ENCODE measurements around the gene PRR16. TPM values are rescaled to one million over a fixed set of nuclear protein-coding genes. Genes with fewer than 3 reads are reported as not detected.

The PRR16 gene
- total and polyA plus RNA-seq, 2 donors, result 0.05 to 0.66 TPM

GRCh38 chr5:120678279-120678678, 214.2 kb downstream of the PRR16 start:
- H3K4me3 ChIP-seq (ENCODE audit: low read length in 2 of 2), result no peak overlapping the region
- no peaks in the 10 kb centered on the region for H3K27me3 ChIP-seq (ENCODE audit: control insufficient read depth in 2 of 2, insufficient read depth in 1 of 2, low read length in 1 of 2)
- no peaks in the 10 kb centered on the region for H3K9me3 ChIP-seq (ENCODE audit: control insufficient read depth in 2 of 2, insufficient read depth in 1 of 2, low read length in 1 of 2)
- no peak for DNase-seq (ENCODE audit: low read depth in 6 of 9, low spot score in 9 of 9)
- no peak overlapping the region for H3K27ac ChIP-seq (ENCODE audit: low read depth in 1 of 2, low read length in 1 of 2)
- H3K4me1 ChIP-seq (ENCODE audit: control insufficient read depth in 2 of 2, insufficient read depth in 2 of 2, low read length in 2 of 2), result no peaks in the 10 kb centered on the region
- WGBS, result 94% methylated on average over 1 of the region's 1 CpG
- no peaks in the 10 kb centered on the region for H3K36me3 ChIP-seq (ENCODE audit: control insufficient read depth in 2 of 2, insufficient read depth in 2 of 2, low read length in 1 of 2)

GRCh38 chr5:120682851-120683250, 218.8 kb downstream of the PRR16 start:
- DNase-seq (ENCODE audit: low read depth in 6 of 9, low spot score in 9 of 9), result no peak
- 96% methylated on average over 2 of the region's 2 CpGs for WGBS

GRCh38 chr5:120683580-120683979, 219.5 kb downstream of the PRR16 start:
- no peak for DNase-seq (ENCODE audit: low read depth in 6 of 9, low spot score in 9 of 9)
- no peaks in the 10 kb centered on the region for H3K36me3 ChIP-seq (ENCODE audit: control insufficient read depth in 2 of 2, insufficient read depth in 2 of 2, low read length in 1 of 2)
- no peaks in the 10 kb centered on the region for H3K9me3 ChIP-seq (ENCODE audit: control insufficient read depth in 2 of 2, insufficient read depth in 1 of 2, low read length in 1 of 2)

More at GRCh38 chr5:120682851-120683250, 218.8 kb downstream of the PRR16 start:
- H3K27me3 ChIP-seq (ENCODE audit: control insufficient read depth in 2 of 2, insufficient read depth in 1 of 2, low read length in 1 of 2), result no peaks in the 10 kb centered on the region
- H3K27ac ChIP-seq (ENCODE audit: low read depth in 1 of 2, low read length in 1 of 2), result no peak overlapping the region
- no peaks in the 10 kb centered on the region for H3K36me3 ChIP-seq (ENCODE audit: control insufficient read depth in 2 of 2, insufficient read depth in 2 of 2, low read length in 1 of 2)
- no peaks in the 10 kb centered on the region for H3K9me3 ChIP-seq (ENCODE audit: control insufficient read depth in 2 of 2, insufficient read depth in 1 of 2, low read length in 1 of 2)
- no peaks in the 10 kb centered on the region for H3K4me1 ChIP-seq (ENCODE audit: control insufficient read depth in 2 of 2, insufficient read depth in 2 of 2, low read length in 2 of 2)
- no peak overlapping the region for H3K4me3 ChIP-seq (ENCODE audit: low read length in 2 of 2)

GRCh38 chr5:120684213-120684612, 220.1 kb downstream of the PRR16 start:
- H3K27ac ChIP-seq (ENCODE audit: low read depth in 1 of 2, low read length in 1 of 2), result no peak overlapping the region
- DNase-seq (ENCODE audit: low read depth in 6 of 9, low spot score in 9 of 9), result no peak
- no peak overlapping the region for H3K4me3 ChIP-seq (ENCODE audit: low read length in 2 of 2)
- 49% methylated on average over 2 of the region's 2 CpGs for WGBS
- no peaks in the 10 kb centered on the region for H3K36me3 ChIP-seq (ENCODE audit: control insufficient read depth in 2 of 2, insufficient read depth in 2 of 2, low read length in 1 of 2)
- H3K4me1 ChIP-seq (ENCODE audit: control insufficient read depth in 2 of 2, insufficient read depth in 2 of 2, low read length in 2 of 2), result no peaks in the 10 kb centered on the region
- H3K9me3 ChIP-seq (ENCODE audit: control insufficient read depth in 2 of 2, insufficient read depth in 1 of 2, low read length in 1 of 2), result no peaks in the 10 kb centered on the region
- H3K27me3 ChIP-seq (ENCODE audit: control insufficient read depth in 2 of 2, insufficient read depth in 1 of 2, low read length in 1 of 2), result no peaks in the 10 kb centered on the region

More at GRCh38 chr5:120683580-120683979, 219.5 kb downstream of the PRR16 start:
- H3K27me3 ChIP-seq (ENCODE audit: control insufficient read depth in 2 of 2, insufficient read depth in 1 of 2, low read length in 1 of 2), result no peaks in the 10 kb centered on the region
- no peaks in the 10 kb centered on the region for H3K4me1 ChIP-seq (ENCODE audit: control insufficient read depth in 2 of 2, insufficient read depth in 2 of 2, low read length in 2 of 2)
- no peak overlapping the region for H3K27ac ChIP-seq (ENCODE audit: low read depth in 1 of 2, low read length in 1 of 2)
- no peak overlapping the region for H3K4me3 ChIP-seq (ENCODE audit: low read length in 2 of 2)

GRCh38 chr5:120684749-120685415, 220.8 kb downstream of the PRR16 start:
- Histone ChIP-seq H3K4me3 (ENCODE audit: low read length in 2 of 2) (no peak overlapping the region), H3K9me3 (ENCODE audit: control insufficient read depth in 2 of 2, insufficient read depth in 1 of 2, low read length in 1 of 2) (no peaks in the 10 kb centered on the region), H3K4me1 (ENCODE audit: control insufficient read depth in 2 of 2, insufficient read depth in 2 of 2, low read length in 2 of 2) (no peaks in the 10 kb centered on the region), H3K36me3 (ENCODE audit: control insufficient read depth in 2 of 2, insufficient read depth in 2 of 2, low read length in 1 of 2) (no peaks in the 10 kb centered on the region), H3K27me3 (ENCODE audit: control insufficient read depth in 2 of 2, insufficient read depth in 1 of 2, low read length in 1 of 2) (no peaks in the 10 kb centered on the region), H3K27ac (ENCODE audit: low read depth in 1 of 2, low read length in 1 of 2) (no peak overlapping the region)
- no peak for DNase-seq (ENCODE audit: low read depth in 6 of 9, low spot score in 9 of 9)
- 76% methylated on average over 2 of the region's 2 CpGs for WGBS

GRCh38 chr5:120690621-120691407, 226.7 kb downstream of the PRR16 start:
- no peak overlapping the region for H3K27ac ChIP-seq (ENCODE audit: low read depth in 1 of 2, low read length in 1 of 2)
- 84% methylated on average over 9 of the region's 9 CpGs for WGBS
- no peaks in the 10 kb centered on the region for H3K36me3 ChIP-seq (ENCODE audit: control insufficient read depth in 2 of 2, insufficient read depth in 2 of 2, low read length in 1 of 2)
- H3K4me1 ChIP-seq (ENCODE audit: control insufficient read depth in 2 of 2, insufficient read depth in 2 of 2, low read length in 2 of 2), result no peaks in the 10 kb centered on the region
- H3K9me3 ChIP-seq (ENCODE audit: control insufficient read depth in 2 of 2, insufficient read depth in 1 of 2, low read length in 1 of 2), result no peaks in the 10 kb centered on the region
- H3K4me3 ChIP-seq (ENCODE audit: low read length in 2 of 2), result no peak overlapping the region
- no peaks in the 10 kb centered on the region for H3K27me3 ChIP-seq (ENCODE audit: control insufficient read depth in 2 of 2, insufficient read depth in 1 of 2, low read length in 1 of 2)
- DNase-seq (ENCODE audit: low read depth in 6 of 9, low spot score in 9 of 9), result no peak

GRCh38 chr5:120692325-120692724, 228.2 kb downstream of the PRR16 start:
- no peaks in the 10 kb centered on the region for H3K36me3 ChIP-seq (ENCODE audit: control insufficient read depth in 2 of 2, insufficient read depth in 2 of 2, low read length in 1 of 2)
- H3K9me3 ChIP-seq (ENCODE audit: control insufficient read depth in 2 of 2, insufficient read depth in 1 of 2, low read length in 1 of 2), result no peaks in the 10 kb centered on the region
- no peak overlapping the region for H3K27ac ChIP-seq (ENCODE audit: low read depth in 1 of 2, low read length in 1 of 2)
- no peaks in the 10 kb centered on the region for H3K4me1 ChIP-seq (ENCODE audit: control insufficient read depth in 2 of 2, insufficient read depth in 2 of 2, low read length in 2 of 2)
- no peaks in the 10 kb centered on the region for H3K27me3 ChIP-seq (ENCODE audit: control insufficient read depth in 2 of 2, insufficient read depth in 1 of 2, low read length in 1 of 2)
- DNase-seq (ENCODE audit: low read depth in 6 of 9, low spot score in 9 of 9), result no peak
- WGBS, result 97% methylated on average over 2 of the region's 2 CpGs
- H3K4me3 ChIP-seq (ENCODE audit: low read length in 2 of 2), result no peak overlapping the region

- Histone ChIP-seq H3K9me3 (ENCODE audit: control insufficient read depth in 2 of 2, insufficient read depth in 1 of 2, low read length in 1 of 2) (no peaks in the 10 kb centered on the region), H3K4me3 (ENCODE audit: low read length in 2 of 2) (no peak overlapping the region), H3K27ac (ENCODE audit: low read depth in 1 of 2, low read length in 1 of 2) (no peak overlapping the region), H3K36me3 (ENCODE audit: control insufficient read depth in 2 of 2, insufficient read depth in 2 of 2, low read length in 1 of 2) (no peaks in the 10 kb centered on the region), H3K4me1 (ENCODE audit: control insufficient read depth in 2 of 2, insufficient read depth in 2 of 2, low read length in 2 of 2) (no peaks in the 10 kb centered on the region), H3K27me3 (ENCODE audit: control insufficient read depth in 2 of 2, insufficient read depth in 1 of 2, low read length in 1 of 2) (no peaks in the 10 kb centered on the region)
- DNase-seq (ENCODE audit: low read depth in 6 of 9, low spot score in 9 of 9), result no peak
- 91% methylated on average over 4 of the region's 4 CpGs for WGBS
Observed at GRCh38 chr5:120695368-120695880, 231.3 kb downstream of the PRR16 start.

GRCh38 chr5:120697147-120697546, 233.0 kb downstream of the PRR16 start:
- H3K4me1 ChIP-seq (ENCODE audit: control insufficient read depth in 2 of 2, insufficient read depth in 2 of 2, low read length in 2 of 2), result no peaks in the 10 kb centered on the region
- WGBS, result 96% methylated on average over 4 of the region's 4 CpGs
- no peak for DNase-seq (ENCODE audit: low read depth in 6 of 9, low spot score in 9 of 9)
- H3K27ac ChIP-seq (ENCODE audit: low read depth in 1 of 2, low read length in 1 of 2), result no peak overlapping the region
- H3K36me3 ChIP-seq (ENCODE audit: control insufficient read depth in 2 of 2, insufficient read depth in 2 of 2, low read length in 1 of 2), result no peaks in the 10 kb centered on the region
- peaks cover 0 to 3% of the 10 kb centered on the region in 2 donors for H3K27me3 ChIP-seq (ENCODE audit: control insufficient read depth in 2 of 2, insufficient read depth in 1 of 2, low read length in 1 of 2)
- no peaks in the 10 kb centered on the region for H3K9me3 ChIP-seq (ENCODE audit: control insufficient read depth in 2 of 2, insufficient read depth in 1 of 2, low read length in 1 of 2)
- H3K4me3 ChIP-seq (ENCODE audit: low read length in 2 of 2), result no peak overlapping the region
